Right renal cortex interstitium (tissue), 3 donors: Measurements from ENCODE around the gene RRM2. TPM values are rescaled to one million over a fixed set of nuclear protein-coding genes. Genes with fewer than 3 reads are reported as not detected.
A peak's percentile ranks its signal among the peaks of the same experiment; 100 is the strongest.

ENCODE experiments used
- DNase-seq, 3 donors: peaks; one replicate each; pipeline ENCODE4 v3.0.0-alpha.2; 2013; ENCODE audit warnings: low read depth in 3 of 3, low spot score in 2 of 3
- polyA plus RNA-seq, 3 donors: library from polyadenylated mRNA; unstranded; fragments of 120-200 nt; gene quantifications; one replicate each; pipeline ENCODE4 v1.2.1, GENCODE V29; 2013; ENCODE audit not compliant: insufficient read length in 3 of 3

Gene RRM2
- polyA plus RNA-seq, result 10 to 100 TPM; 49.4 to 56.7 (median 55.4) TPM

DNA sequence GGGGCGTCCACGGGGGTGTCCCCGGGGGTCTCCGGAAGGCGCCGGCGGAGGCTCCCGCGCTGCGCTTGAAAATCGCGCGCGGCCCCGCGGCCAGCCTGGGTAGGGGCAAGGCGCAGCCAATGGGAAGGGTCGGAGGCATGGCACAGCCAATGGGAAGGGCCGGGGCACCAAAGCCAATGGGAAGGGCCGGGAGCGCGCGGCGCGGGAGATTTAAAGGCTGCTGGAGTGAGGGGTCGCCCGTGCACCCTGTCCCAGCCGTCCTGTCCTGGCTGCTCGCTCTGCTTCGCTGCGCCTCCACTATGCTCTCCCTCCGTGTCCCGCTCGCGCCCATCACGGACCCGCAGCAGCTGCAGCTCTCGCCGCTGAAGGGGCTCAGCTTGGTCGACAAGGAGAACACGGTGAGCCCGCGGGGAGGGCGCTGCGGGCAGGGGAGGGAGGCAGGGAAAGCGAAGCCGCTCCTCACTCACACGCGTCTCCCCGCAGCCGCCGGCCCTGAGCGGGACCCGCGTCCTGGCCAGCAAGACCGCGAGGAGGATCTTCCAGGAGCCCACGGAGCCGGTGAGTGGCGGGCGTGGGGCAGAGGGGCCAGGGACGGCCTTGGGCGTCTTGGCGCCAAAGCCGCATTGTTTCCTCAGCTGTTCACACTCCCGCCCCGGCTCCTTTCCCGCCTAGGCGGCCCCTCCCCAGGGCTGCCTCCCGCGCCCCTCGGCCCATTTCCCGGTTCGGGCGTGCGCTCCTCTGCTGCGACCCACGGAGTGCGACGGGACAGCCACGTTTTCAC lies at the start of gene RRM2:
Gene RRM2, plus strand, starts transcription at position 240 of the 781 bp plus-strand sequence. Its CDS starts 60 bp downstream, at position 300.
- DNase-seq, result peak in 2 of 3 donors; percentile 78 to 90

DNA sequence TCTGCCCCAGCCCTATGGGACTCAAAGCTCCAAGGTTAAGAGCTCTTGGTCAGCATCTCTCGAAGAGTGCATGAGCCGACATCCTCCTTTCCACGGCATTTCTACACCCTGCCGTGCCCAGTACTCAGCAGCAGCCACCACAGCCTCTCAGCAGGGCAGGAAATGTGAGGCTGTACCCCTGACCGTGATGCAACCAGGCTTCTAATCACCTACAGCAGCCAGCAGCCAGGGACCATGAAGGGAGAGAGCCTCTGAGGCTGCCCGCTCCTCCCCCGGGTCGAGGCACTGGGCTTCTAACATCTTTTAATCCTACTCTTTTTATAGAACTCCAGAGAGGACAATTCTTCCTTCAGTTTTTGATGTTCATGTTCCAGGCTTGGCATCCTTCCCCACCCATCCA lies 48.8 kb upstream of the RRM2 start:
- no peak for DNase-seq

- no peak for DNase-seq
These were observed 47.4 kb upstream of the RRM2 start for GRCh38 chr2:10075101-10075500.

- DNase-seq, result no peak
These were observed 46.8 kb upstream of the RRM2 start for GRCh38 chr2:10075571-10076209.

GRCh38 chr2:10076511-10076910 lies 46.0 kb upstream of the RRM2 start:
- DNase-seq, result no peak

DNA sequence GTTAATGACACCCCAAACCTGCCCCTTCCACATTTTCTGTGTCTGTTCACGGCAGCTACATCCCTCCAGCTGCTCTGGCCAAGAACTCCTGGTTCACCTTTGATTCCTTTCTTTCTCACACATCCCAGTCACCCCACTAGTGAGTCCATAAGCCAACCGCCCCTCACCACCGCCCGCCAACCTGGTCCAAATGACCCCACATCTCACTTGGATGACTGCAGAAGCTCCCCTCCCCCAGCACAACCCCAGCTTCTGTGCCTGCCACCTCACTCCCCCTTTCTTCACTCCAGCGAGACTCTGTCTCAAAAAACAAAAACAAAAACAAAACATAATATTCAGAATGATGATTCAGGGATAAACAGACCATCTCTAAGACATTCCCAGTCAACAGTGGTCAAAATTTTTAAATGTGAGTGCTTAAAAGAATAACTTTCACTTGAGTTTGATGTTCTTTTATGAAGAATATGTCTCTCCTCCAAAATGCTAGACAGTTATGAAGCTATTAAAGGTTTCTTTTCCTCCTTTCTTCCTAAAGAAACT lies 45.5 kb upstream of the RRM2 start:
- no peak for DNase-seq

GRCh38 chr2:10078001-10078400 lies 44.5 kb upstream of the RRM2 start:
- no peak for DNase-seq

DNA sequence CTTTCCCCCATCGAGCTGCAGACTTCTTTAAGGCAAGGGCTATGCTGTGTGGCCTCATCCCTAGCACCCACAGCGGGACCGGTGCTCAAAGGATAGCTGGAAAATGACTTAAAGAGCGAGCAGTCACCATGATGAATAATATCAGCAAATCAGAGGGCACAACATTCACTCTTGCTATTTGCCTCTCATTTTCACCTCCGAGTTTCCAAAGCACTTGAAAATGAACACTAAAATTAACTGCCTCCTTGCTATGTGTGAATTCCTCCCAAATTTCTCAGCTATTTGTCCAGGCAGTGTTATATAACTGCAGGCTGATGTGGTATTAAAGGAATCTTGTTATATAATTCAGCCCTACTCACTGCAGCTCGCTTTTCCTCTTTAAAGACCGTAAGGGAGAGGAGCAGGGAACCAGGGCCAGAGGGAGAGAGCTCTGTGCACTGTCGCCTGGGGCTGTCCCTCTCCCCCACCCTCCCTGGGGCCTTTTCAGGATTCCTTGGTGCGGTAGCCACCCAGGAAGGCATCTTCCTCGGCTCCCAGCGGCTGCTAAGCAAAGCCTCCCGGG lies 43.8 kb upstream of the RRM2 start:
- no peak for DNase-seq

- no peak for DNase-seq
These were observed 43.2 kb upstream of the RRM2 start for GRCh38 chr2:10079266-10079869.

GRCh38 chr2:10079870-10080535 lies 42.5 kb upstream of the RRM2 start, which contains the start of gene CYS1:
TSS of gene CYS1 (minus strand) at chr2:10080411. CDS start at chr2:10080223, 188 bp downstream.
- DNase-seq, result no peak

GRCh38 chr2:10080536-10081304 lies 41.8 kb upstream of the RRM2 start:
- DNase-seq, result no peak

DNA sequence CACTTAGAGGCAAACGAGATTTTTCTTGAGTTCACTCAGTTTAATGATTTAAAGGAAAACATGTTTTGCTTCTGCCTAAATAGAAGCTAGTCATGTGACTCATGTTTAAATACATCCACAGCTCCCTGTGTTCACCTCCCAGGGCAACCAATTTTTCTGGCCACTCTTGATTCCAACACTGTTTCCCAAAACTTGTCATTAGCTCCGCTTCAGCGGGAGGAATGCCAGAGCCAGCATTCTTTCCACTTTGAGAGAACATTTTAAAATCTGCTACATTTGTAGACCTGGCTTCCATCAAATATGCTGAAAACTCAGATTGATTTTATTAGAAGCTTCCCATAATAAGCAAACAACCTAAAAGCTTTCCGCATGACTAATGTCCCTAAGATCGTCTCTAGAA lies 39.5 kb upstream of the RRM2 start:
- no peak for DNase-seq

GRCh38 chr2:10083692-10084211 lies 38.8 kb upstream of the RRM2 start:
- DNase-seq, result no peak

- no peak for DNase-seq
These were observed 38.2 kb upstream of the RRM2 start for GRCh38 chr2:10084223-10084865.

- no peak for DNase-seq
These were observed 37.4 kb upstream of the RRM2 start for GRCh38 chr2:10085043-10085667.

- no peak for DNase-seq
These were observed 36.9 kb upstream of the RRM2 start for GRCh38 chr2:10085668-10086059.

- no peak for DNase-seq
These were observed 35.6 kb upstream of the RRM2 start for GRCh38 chr2:10086950-10087349.

- no peak for DNase-seq
These were observed 35.2 kb upstream of the RRM2 start for GRCh38 chr2:10087360-10087759.
